Colonic mucosa (tissue), 4 donors: ENCODE results near the gene SEMA4C. TPM values are rescaled to one million over a fixed set of nuclear protein-coding genes. Genes with fewer than 3 reads are reported as not detected.
A peak's percentile ranks its signal among the peaks of the same experiment; 100 is the strongest.

Source experiments
- DNase-seq: peaks from one replicate; pipeline ENCODE4 v3.0.0-alpha.2; 2020
- H3K27ac ChIP-seq: fragments of 200-600 bp; one replicate; pipeline ENCODE4 v1.8.0; 2021
- H3K27me3 ChIP-seq: fragments of 200-600 bp; one replicate; pipeline ENCODE4 v1.8.0; 2021
- H3K36me3 ChIP-seq: fragments of 200-600 bp; one replicate; pipeline ENCODE4 v1.8.0; 2021
- H3K4me1 ChIP-seq: fragments of 200-600 bp; one replicate; pipeline ENCODE4 v1.8.0; 2021; ENCODE audit warnings: mild to moderate bottlenecking
- H3K4me3 ChIP-seq: fragments of 200-600 bp; one replicate; pipeline ENCODE4 v1.8.0; 2021
- H3K9ac ChIP-seq, 2 donors: one replicate each; pipeline ENCODE4 v1.7.0; 2013; ENCODE audit warnings: control low read depth in 2 of 2, low read depth in 2 of 2, low read length in 2 of 2
- H3K9me3 ChIP-seq: fragments of 200-600 bp; one replicate; pipeline ENCODE4 v1.8.0; 2021
- CTCF ChIP-seq: fragments of 200-600 bp; IDR thresholded peaks from one replicate; pipeline ENCODE4 v1.8.0; 2022; ENCODE audit warnings: antibody characterized with exemption, mild to moderate bottlenecking
- intact Hi-C: fragments of 100-400 bp; cut with DNase I; formaldehyde crosslinking; loops from one replicate; pipeline ENCODE4 v1.14.1; 2022
- total RNA-seq, 2 donors: library from RNA; stranded (reverse); fragmentation: NEBNext Ultra II Directional in 1 of 2; extraction: Animal tissue kit (Norgen Biotek cat#: 25700) in 1 of 2; gene quantifications; one replicate each; pipeline ENCODE4 v1.2.1, GENCODE V29; 2021
- donor health status: healthy.
- donor health status: DM: no; HTN: no; CAD: no.
- donor health status: DM: no; HTN: no; CAD: no.

The SEMA4C gene
- total RNA-seq, 2 donors from 2014 or later = 13.0 to 17.2 TPM

- no peak for TF ChIP-seq CTCF
- Histone ChIP-seq H3K9ac (peak overlapping the region; percentile 71 to 78), H3K27ac (peak overlapping the region; percentile 83), H3K4me1 (no peaks in the 10 kb centered on the region), H3K36me3 (no peaks in the 10 kb centered on the region), H3K27me3 (no peaks in the 10 kb centered on the region), H3K9me3 (no peaks in the 10 kb centered on the region), H3K4me3 (peak overlapping the region; percentile 85)
- peak; percentile 58 for DNase-seq
- intact Hi-C loops = loop anchor here (5.0 kb wide), 1 partner anchor 35 kb away; no protein-coding TSS in a partner anchor
Observed at GRCh38 chr2:96856776-96857666, 12.9 kb downstream of the SEMA4C start.

- TF ChIP-seq CTCF = no peak
- DNase-seq = no peak
- Histone ChIP-seq H3K4me3 (no peak overlapping the region), H3K27ac (no peak overlapping the region), H3K27me3 (no peaks in the 10 kb centered on the region), H3K36me3 (no peaks in the 10 kb centered on the region), H3K9ac (no peak overlapping the region), H3K4me1 (no peaks in the 10 kb centered on the region), H3K9me3 (no peaks in the 10 kb centered on the region)
- intact Hi-C loops = no loop called here
Observed at GRCh38 chr2:96853321-96853720, 16.6 kb downstream of the SEMA4C start.

- Histone ChIP-seq H3K9ac (no peak overlapping the region), H3K4me3 (no peak overlapping the region), H3K27me3 (no peaks in the 10 kb centered on the region), H3K27ac (no peak overlapping the region), H3K9me3 (no peaks in the 10 kb centered on the region), H3K4me1 (no peaks in the 10 kb centered on the region), H3K36me3 (no peaks in the 10 kb centered on the region)
- no peak for TF ChIP-seq CTCF
- intact Hi-C loops = no loop called here
- DNase-seq = no peak
Observed at GRCh38 chr2:96852667-96853066, 17.2 kb downstream of the SEMA4C start.

- Histone ChIP-seq H3K27ac (no peak overlapping the region), H3K4me3 (no peak overlapping the region), H3K4me1 (no peaks in the 10 kb centered on the region), H3K9ac (no peak overlapping the region), H3K27me3 (no peaks in the 10 kb centered on the region), H3K9me3 (no peaks in the 10 kb centered on the region), H3K36me3 (no peaks in the 10 kb centered on the region)
- no peak for TF ChIP-seq CTCF
- intact Hi-C loops = no loop called here
- DNase-seq = no peak
Observed at GRCh38 chr2:96848264-96848663, 21.6 kb downstream of the SEMA4C start.

- Histone ChIP-seq H3K36me3 (no peaks in the 10 kb centered on the region), H3K4me1 (no peaks in the 10 kb centered on the region), H3K9me3 (no peaks in the 10 kb centered on the region), H3K9ac (no peak overlapping the region), H3K4me3 (no peak overlapping the region), H3K27ac (no peak overlapping the region), H3K27me3 (no peaks in the 10 kb centered on the region)
- intact Hi-C loops = no loop called here
- no peak for TF ChIP-seq CTCF
- DNase-seq = no peak
Observed at GRCh38 chr2:96847586-96847985, 22.3 kb downstream of the SEMA4C start.
